GM06990 (cell line): ENCODE results near the gene IFT57.

Experiments
- DNase-seq: peaks from one replicate; pipeline ENCODE4 v3.0.0-alpha.2; 2011; ENCODE audit not compliant: insufficient read length; ENCODE audit errors: extremely low read depth
- H3K27me3 ChIP-seq: replicated peaks from 2 replicates; pipeline ENCODE4 v1.6.0; 2011; ENCODE audit warnings: low read length; ENCODE audit not compliant: control insufficient read depth, insufficient read depth
- H3K36me3 ChIP-seq: 2 replicates; pipeline ENCODE4 v1.5.1; 2011; ENCODE audit warnings: low read length; ENCODE audit not compliant: control insufficient read depth, insufficient read depth
- H3K4me3 ChIP-seq: replicated peaks from 2 replicates; pipeline ENCODE4 v1.5.1; 2011; ENCODE audit warnings: low read depth, mild to moderate bottlenecking, control low read depth, low read length
- CTCF ChIP-seq: IDR thresholded peaks from 2 replicates; pipeline ENCODE4 v1.5.1; 2011; ENCODE audit warnings: low read length, control low read depth, mild to moderate bottlenecking, inconsistent platforms; ENCODE audit not compliant: insufficient read depth, poor library complexity, severe bottlenecking

The IFT57 gene

DNA sequence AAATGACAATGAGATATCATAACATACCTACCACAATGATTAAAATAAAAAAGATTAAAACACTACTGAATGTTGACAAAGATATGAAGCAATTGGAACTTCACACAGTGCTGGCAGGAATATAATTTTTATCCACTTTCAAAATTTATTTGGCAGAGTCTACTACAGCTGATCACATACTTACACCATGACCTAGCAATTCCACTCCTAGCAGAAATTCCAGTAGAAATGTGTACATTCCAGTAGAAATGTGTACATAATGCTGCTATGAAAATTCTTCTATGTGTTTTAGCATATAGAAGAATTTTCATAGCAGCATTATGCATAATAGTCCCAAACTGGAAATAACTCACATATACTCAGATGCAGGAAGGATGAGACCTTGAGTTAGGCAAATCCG lies 43.5 kb downstream of the IFT57 start:
- no peak for DNase-seq
- no peak for TF ChIP-seq CTCF

GRCh38 chr3:108177536-108177935 lies 44.7 kb downstream of the IFT57 start:
- H3K4me3 ChIP-seq = no peak overlapping the region
- no peaks in the 10 kb centered on the region for H3K36me3 ChIP-seq
- H3K27me3 ChIP-seq = no peaks in the 10 kb centered on the region
- no peak for DNase-seq
- TF ChIP-seq CTCF = no peak

More for the DNA sequence above, 43.5 kb downstream of the IFT57 start:
- Histone ChIP-seq H3K4me3 (no peak overlapping the region), H3K27me3 (no peaks in the 10 kb centered on the region), H3K36me3 (no peaks in the 10 kb centered on the region)

- Histone ChIP-seq H3K36me3 (no peaks in the 10 kb centered on the region), H3K4me3 (no peak overlapping the region), H3K27me3 (no peaks in the 10 kb centered on the region)
- no peak for DNase-seq
- TF ChIP-seq CTCF = no peak
These were observed 46.9 kb downstream of the IFT57 start for GRCh38 chr3:108175352-108175751.

- no peak for DNase-seq
- no peak for TF ChIP-seq CTCF
- no peaks in the 10 kb centered on the region; the same call in 1 of the 2 replicates for H3K36me3 ChIP-seq
- H3K4me3 ChIP-seq = no peak overlapping the region
- H3K27me3 ChIP-seq = no peaks in the 10 kb centered on the region
These were observed 51.1 kb downstream of the IFT57 start for GRCh38 chr3:108171106-108171505.

GRCh38 chr3:108164391-108164790 lies 57.8 kb downstream of the IFT57 start:
- DNase-seq = no peak
- H3K36me3 ChIP-seq = no peaks in the 10 kb centered on the region; the same call in 1 of the 2 replicates
- TF ChIP-seq CTCF = no peak

GRCh38 chr3:108159865-108160264 lies 62.4 kb downstream of the IFT57 start:
- DNase-seq = no peak
- Histone ChIP-seq H3K36me3 (no peaks in the 10 kb centered on the region), H3K4me3 (no peak overlapping the region), H3K27me3 (no peaks in the 10 kb centered on the region)
- TF ChIP-seq CTCF = no peak

More at GRCh38 chr3:108164391-108164790, 57.8 kb downstream of the IFT57 start:
- no peak overlapping the region for H3K4me3 ChIP-seq
- no peaks in the 10 kb centered on the region for H3K27me3 ChIP-seq
